ENCODE results near the gene SLC25A34.
A peak's percentile ranks its signal among the peaks of the same experiment; 100 is the strongest.

SLC25A34 gene

DNA sequence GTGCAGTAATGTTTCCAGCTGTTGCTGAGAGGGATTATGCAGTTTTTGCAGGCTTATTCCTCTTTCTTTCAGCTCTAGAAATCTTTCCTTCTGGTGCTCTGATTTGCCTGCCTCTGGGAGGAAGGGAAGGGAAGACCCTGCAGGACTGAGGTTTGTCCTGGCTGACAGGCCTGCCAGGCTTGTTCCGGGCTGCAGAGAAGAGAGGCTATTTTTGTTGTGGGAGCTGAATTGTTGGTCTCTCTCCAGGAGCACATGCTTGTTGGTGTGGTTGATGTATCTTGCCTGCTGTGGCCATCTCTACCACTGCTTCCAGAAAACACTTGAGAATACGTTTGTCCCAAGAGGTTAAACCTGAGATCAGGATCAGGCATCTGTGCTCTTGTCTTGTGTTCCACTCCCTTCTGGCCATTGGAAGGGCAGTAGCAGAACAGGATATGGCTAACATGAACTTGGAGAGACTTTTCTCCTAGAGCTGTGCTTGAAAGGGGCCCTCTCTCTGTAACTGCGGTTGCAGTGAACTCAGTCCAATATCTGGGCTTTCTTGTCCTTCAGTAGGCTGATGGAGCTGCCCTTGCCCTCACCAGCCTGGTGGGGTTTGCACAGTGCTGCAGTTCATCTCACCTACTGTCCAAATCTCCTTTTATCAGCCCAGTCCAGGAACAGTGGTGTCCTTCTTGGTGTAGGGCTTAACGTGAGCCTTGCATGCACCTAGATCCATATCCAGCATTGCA is 21.5 kb upstream of the SLC25A34 start:
- DNase-seq: peak in 27 of 51 donors; percentile 10 to 77 (median 38)

DNA sequence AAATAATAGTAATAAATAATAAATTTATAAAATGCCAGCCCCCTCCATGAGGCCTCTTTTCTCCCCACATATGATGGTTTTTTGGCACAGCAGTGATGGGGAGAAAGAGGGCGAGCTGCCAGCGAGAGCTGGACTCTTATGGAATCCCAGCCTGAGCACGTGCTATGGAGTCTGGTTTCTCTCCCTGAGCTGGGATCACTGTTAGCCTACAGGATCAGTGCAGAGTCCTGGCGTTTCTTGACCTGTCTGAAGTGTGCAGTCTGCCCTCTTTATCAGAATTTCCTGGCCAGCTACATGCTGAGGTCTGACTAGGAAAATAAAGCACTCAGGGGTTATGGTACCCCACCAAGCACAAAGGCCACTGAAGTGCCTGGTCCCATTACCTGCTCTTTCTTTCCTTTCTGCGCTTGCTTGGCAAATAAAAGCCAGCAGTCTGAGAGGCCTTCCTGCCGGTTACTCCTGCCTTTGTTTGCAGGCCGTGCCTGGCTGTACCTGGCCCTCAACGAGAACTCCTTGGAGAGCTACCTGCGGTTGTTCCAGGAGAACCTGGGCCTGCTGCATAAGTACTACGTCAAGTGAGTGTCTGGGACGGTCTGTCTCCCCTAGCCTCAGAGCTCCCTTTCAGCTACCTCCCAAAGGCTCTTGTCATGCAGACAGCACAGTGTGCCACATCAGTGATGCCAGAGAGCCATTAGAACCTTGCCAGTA is 18.5 kb upstream of the SLC25A34 start:
- DNase-seq: no peak

DNA sequence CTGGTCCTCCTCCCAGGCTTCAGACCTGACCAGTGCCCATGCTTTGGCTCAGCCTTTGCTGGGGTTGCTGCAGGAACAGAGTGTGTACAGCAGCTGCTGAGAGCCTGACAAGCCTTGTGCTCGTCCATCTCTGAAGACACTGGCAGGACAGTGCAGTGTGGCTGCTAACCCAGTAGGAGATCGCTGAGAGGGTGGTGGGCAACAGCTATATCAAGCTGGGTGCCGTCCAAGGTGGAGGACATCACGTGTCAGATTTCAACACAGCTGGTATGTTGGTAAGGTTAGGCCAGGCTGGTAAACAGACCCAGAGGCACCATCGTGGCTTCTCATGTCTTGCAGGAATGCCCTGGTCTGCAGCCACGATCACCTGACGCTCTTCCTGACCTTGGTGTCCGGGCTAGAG is 17.9 kb upstream of the SLC25A34 start:
- DNase-seq: no peak

DNA sequence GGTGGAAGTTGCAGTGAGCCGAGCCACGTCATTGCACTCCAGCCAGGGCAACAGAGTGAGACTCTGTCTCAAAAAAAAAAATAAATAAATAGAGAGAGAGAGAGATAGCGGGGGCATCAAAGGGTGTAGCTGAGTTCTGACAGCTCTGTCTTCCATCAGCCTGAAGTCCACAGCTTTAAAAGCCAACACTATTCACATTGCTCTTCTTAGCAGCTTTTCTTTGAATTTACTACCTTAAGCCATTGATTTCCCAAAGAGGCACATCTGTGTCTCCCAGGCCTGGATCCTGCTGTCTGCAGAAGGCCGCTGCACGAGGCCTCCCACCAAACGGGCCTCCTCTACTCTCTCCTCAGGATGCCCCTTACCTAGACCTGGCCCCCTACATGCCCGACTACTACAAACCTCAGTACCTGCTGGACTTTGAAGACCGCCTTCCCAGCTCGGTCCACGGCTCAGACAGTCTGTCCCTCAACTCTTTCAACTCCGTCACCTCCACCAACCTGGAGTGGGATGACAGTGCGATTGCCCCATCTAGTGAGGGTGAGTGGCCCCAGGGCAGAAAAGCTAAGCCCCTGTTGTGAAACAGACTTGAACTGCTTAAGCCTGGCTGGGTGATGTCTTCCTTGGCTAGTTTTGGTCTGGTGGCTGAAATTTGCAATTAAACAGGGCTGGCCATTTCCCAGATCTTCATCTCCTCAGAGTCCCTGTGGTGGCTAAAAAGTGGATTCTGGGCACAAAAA is 16.5 kb upstream of the SLC25A34 start:
- no peak for DNase-seq

DNA sequence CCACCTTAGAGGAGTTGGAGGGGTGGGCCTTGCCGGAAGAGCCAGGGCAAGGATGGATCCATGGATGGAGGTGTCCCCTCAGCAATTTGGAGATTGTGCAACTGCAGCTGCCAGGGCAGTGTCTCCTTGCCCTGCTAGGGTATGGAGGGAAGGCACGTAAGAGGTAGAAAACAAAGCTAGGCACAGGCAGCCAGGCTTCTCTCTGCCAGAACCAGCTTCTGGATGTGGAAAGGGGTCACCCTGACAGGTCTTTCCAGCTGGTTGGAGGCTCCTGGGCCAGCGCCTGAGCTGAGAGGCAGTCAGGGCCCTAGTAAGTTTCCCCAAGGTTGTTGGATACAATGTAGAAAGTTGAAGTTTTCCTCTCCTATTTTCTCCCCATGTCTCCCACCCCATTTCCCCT is 15.2 kb upstream of the SLC25A34 start:
- no peak for DNase-seq

DNA sequence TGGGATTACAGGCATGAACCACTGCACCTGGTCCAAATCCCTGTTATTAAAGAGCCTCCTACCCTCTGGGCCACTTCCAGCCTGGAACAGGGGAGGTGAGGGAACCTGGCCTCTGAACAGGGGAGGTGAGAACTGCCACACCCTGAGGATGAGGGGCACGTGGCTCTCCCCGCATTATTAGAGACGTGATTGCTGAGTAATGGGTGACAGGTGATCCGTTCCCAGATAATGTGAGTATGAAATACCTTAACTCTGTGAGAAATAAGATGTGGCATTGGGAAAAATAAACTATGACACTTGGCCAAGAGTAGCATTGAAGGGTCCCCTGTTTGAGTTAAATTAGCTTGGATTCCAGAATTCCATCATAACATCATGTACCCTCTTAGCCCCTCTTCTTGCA is 13.6 kb upstream of the SLC25A34 start:
- no peak for DNase-seq

DNA sequence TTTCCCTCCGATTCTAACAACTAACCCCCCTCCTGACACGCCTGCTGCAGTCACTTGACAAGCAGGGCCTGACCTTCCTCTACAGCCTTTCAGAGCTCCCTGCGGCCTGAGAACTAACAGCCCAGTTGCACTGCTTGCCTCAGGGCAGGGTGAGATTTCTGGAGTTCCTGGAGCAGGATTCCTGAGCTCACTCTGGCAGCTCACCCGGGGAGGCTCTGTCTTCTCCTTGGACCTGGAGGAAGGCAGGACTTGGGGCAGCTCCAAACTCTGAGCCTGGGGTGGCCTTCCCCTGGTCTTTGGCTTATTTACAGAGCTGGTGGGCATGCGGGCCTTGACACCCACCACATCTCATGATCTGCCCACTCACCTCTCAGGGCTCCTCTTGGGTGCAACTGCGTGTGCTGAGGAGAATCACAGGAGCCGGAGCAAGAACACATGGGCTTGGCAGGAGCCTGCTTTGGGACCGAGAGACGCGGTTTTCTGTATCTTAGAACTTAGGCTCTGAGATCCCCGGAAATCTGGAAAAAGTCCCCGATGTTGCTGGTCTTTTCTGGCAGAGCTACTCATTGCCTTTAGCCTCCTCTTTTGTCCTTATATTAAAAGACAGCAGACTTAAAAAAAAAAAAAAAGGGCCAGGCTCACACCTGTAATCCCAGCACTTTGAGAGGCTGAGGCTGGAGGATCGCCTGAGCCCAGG is 13.1 kb upstream of the SLC25A34 start:
- no peak for DNase-seq

DNA sequence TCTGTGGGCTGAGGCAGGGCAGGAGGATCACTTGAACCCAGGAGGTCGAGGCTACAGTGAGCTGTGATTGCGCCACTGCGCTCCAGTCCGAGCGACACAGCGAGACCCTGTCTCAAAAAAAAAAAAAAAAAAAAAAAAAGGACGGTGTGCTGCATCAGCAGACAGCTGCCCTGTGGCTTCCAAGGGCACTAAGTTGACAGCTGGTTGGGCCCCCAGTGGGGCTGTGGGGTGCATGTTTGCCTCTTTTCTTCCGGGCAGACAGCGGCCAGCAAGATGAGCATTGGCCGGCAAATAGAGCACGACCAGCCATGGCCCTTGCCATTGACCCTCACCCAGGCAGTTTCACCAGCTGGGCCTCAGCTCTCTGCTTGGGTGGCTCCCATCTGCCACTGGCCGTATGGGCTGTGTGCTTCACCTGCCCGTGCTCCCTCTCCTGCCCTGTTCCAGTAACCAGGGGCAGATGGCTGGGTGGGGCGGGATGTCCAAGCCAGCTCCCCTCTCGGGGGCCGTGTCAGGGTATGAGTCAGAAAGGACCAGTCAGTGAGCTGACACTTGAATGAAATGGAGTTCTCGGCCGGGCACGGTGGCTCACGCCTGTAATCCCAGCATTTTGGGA is 12.3 kb upstream of the SLC25A34 start:
- DNase-seq: no peak

DNA sequence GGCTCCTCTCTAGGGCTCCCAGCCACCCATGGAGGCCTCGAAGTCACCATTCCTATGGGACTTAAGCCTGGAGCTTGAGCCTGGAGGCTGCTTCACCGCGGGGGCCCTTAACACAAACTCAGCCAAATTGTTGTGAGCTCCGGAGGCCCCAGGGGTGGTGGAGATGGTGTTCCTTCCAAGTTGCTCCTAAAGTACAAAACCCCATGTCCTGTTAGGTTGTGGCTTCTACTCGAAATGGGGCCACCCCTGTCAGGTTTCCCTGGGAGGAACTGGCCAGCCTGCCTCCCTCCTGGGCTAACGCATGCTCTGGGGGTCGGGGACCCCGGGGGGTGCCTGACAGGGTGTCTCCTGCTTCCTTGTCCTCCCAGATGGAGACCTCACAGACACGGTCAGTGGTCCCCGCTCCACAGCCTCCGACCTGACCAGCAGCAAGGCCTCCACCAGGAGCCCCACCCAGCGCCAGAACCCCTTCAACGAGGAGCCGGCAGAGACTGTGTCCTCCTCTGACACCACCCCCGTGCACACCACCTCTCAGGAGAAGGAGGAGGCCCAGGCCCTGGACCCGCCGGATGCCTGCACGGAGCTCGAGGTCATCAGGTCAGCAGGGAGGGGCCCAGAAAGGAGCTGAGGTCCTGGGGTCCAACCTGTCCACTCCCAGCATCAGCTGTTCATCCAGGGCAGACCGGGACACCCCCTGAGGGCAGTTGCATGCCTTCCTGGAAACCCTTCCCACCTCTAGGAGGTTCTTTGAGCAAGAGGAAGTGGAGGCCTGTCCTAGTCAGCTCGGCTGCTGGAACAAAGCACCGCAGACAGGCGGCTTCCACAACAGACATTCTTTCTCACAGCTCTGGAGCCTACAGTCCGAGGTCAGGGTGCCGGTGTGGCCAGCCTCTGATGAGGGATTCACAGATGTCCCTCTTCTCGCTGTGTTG is 10.8 kb upstream of the SLC25A34 start:
- no peak for DNase-seq

DNA sequence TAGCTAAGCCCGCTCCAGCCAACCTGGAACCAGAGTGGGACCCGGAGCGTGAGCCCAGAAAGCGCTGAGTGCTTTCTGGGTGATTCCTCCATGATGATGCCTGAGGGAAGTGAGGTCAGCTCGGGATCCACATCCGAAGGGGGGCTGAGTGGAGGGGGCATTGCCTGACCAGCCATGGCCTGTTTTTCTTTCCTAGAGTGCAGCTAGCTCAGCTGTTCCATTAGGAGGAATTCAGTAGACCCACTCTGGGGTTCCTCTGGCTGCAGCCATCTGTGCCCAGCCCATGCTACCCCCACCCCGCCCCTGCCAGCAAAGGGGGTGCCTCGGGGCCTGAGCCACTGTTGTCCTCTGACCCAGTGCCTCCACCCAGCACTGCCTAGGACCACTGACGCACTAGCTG is 9.6 kb upstream of the SLC25A34 start:
- DNase-seq: no peak

DNA sequence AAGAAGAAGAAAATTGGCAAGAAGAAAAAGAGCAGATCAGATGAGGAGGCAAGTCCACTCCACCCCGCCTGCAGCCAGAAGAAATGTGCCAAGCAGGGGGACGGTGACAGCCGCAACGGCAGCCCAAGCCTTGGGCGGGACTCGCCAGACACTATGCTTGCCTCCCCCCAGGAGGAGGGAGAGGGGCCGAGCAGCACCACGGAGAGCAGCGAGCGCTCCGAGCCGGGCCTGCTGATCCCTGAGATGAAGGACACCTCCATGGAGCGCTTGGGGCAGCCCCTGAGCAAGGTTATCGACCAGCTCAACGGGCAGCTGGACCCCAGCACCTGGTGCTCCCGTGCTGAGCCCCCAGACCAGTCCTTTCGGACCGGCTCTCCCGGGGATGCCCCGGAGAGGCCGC is 9.0 kb upstream of the SLC25A34 start:
- DNase-seq: no peak

DNA sequence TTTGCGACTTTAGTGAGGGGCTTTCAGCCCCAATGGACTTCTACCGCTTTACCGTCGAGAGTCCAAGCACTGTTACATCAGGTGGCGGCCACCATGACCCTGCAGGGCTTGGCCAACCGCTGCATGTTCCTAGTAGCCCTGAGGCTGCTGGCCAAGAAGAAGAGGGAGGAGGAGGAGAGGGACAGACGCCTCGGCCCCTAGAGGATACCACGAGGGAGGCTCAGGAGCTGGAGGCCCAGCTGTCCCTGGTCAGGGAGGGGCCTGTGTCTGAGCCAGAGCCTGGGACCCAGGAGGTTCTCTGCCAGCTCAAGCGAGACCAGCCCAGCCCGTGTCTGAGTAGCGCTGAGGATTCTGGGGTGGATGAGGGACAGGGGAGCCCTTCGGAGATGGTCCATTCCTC is 8.6 kb upstream of the SLC25A34 start:
- no peak for DNase-seq

DNA sequence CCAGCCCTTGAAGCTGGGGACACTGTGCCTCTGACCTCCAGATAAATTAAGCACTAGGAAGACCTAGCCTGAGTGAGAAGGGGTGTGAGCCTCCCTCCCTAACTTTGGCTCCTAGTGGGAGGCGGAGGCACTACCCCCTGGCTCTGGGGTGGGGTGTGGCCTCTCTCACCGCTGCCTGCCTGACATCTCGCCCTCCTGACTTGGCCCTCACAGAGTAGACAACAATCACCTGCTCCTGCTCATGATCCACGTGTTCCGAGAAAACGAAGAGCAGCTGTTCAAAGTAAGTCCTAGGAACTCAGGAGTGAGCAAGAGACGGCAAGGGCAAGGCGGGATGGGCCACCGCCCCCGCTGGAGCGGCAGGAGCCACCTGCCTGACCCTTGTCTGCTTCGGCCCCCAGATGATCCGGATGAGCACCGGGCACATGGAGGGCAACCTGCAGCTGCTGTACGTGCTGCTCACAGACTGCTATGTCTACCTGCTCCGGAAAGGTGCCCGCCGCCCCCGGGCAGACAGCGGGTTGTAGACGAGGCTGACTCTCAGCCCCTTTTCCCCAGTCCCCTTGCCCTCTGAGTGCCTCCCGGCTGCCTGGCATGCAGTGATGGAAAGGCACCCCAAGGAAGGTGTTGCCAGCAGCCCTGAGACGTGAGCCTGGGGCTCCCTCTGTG is 8.1 kb upstream of the SLC25A34 start:
- no peak for DNase-seq

DNA sequence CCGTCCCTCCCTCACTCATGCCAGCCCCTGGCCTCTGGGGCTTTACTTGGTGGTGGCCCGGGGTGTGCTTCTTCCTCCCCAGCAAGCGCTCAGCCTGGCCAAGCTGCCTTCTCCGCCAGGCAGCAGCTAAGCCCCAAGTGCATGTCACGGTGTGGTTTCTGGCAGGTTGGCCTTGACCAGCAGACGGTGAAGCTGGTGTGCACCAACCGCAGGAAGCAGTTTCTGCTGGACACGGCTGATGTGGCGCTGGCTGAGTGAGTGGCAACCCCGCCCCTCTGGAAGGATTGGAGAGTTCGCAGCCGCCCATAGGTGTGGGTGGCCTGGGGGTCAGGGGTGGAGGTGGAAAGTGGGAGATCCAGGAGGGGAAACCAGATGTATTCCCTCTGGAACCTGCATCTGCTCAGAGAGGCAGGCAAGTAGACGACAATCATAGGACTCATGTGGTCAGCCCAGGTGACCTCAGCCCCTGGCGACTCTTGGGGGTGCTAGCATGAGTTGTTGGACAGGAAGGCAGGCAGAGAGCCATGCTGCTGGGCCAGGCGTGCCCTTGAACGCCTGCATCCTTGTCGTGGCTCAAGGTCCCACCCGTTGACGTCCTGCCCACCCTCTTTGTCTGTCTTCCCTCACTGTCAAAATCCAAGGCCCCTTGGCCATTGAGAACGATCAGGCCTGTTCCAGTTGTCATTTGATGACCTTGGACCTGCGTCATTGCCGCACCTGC is 7.0 kb upstream of the SLC25A34 start:
- no peak for DNase-seq

DNA sequence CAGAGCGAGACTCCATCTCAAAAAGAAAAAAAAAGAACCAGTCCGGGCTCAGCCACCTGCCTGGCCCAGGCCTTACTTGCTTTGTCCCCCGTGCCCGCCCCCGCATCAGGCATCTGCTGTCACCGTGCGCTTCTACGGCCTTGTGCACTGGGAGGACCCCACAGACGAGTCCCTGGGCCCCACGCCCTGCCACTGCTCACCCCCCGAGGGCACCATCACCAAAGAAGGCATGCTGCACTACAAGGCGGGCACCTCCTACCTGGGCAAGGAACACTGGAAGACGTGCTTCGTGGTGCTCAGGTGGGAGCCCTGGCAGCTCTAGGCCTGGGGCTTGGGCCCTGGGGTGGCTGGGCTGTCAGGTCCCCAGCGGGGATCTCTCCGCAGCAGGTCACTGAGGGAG is 5.6 kb upstream of the SLC25A34 start:
- DNase-seq: no peak

DNA sequence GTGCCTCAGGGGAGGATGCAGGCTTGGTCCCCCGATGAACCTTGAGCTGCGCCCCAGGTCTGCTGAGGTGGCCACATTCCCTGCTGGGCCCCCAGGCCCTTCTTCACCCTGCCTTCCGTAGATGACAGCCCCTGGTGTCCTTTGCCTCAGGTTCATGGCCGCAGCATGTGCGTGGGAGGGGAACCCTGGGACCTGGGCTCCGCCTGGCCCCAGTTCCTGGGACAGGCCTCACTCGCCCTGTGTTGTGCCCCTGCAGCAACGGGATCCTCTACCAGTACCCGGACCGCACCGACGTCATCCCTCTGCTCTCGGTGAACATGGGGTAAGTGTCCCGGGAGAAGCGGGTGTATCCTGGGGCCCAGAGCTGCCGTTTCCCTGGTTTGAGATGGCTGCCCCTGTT is 5.1 kb upstream of the SLC25A34 start:
- no peak for DNase-seq

DNA sequence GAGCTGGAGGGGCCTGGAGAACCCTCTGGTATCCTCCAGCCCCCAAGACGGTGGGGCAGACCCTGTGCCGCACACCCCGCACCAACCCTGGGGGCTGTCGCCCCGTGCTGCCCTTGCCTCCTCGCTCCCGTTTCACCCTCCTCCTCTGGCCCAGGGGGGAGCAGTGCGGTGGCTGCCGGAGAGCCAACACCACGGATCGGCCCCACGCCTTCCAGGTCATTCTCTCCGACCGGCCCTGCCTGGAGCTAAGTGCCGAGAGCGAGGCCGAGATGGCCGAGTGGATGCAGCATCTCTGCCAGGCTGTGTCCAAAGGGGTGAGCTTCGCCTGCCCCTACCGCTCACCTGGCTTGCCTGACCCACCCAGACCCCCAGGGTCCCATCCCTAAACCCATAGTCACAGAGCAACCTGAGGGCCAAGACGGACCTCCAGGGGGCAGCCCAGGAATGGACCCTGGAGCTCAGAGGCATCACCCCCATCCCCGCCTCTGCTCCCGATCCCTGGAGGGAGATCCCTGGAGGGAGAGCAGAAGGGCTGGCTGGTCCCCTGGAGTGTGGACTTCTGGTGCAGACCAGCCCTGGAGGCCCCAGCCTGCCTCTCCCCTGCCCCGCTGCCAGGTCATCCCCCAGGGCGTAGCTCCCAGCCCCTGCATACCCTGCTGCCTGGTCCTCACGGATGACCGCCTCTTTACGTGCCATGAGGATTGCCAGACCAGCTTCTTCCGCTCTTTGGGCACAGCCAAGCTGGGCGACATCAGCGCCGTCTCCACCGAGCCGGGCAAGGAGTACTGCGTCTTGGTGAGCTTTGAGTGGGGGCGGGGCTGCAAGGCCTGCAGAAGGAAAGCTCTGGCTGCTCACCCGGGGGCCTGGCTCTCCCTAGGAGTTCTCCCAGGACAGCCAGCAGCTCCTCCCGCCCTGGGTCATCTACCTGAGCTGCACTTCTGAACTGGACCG is 4.0 kb upstream of the SLC25A34 start:
- peak in 2 of 51 donors; percentile 6 to 11 for DNase-seq

DNA sequence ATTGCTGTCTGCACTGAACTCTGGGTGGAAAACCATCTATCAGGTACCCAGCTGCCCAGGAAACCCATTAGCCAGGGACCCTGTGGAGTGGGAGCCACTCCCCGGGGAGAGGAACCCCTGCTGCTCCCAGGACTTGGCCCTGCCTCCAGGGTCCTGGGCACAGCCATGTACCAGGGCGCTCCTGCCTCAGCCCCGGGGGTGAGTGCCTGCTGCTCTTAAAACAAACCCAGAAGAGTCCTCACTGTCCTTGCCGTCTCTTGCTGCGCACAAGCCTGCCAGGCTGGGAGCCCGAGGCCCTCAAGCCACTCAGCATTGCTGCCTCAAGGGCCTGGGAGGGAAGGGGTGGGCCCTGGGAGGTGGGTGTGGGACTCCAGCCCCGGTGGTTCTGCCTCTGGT is 3.4 kb upstream of the SLC25A34 start:
- DNase-seq: no peak

Measured in hypothalamus (tissue), 51 donors.